ENCODE results near the gene ZNF664.
A peak's percentile ranks its signal among the peaks of the same experiment; 100 is the strongest.

The ZNF664 gene

GRCh38 chr12:123997908-123998307 is 24.9 kb downstream of the ZNF664 start:
- H3K27me3 ChIP-seq (ENCODE audit: control insufficient read depth in 5 of 5, insufficient read depth in 4 of 5, low read length in 5 of 5), result no peaks in the 10 kb centered on the region
- no peak overlapping the region for H3K4me3 ChIP-seq (ENCODE audit: low read depth in 1 of 5, low read length in 5 of 5)
- peak overlapping the region; percentile 68 for H3K27ac ChIP-seq (ENCODE audit: low read depth, low read length)
- no peaks in the 10 kb centered on the region for H3K9me3 ChIP-seq (ENCODE audit: control insufficient read depth in 5 of 5, low read length in 5 of 5)
- no peak overlapping the region for H3K9ac ChIP-seq (ENCODE audit: low read length in 5 of 5)
- H3K4me1 ChIP-seq (ENCODE audit: control insufficient read depth in 5 of 5, insufficient read depth in 5 of 5, low read length in 5 of 5), result peaks cover 3 to 44% (median 21%) of the 10 kb centered on the region in 5 donors
- peaks cover 11 to 43% (median 24%) of the 10 kb centered on the region in 5 donors for H3K36me3 ChIP-seq (ENCODE audit: control insufficient read depth in 5 of 5, insufficient read depth in 5 of 5, low read length in 5 of 5)

GRCh38 chr12:123998344-123998990 is 25.5 kb downstream of the ZNF664 start:
- H3K36me3 ChIP-seq (ENCODE audit: control insufficient read depth in 5 of 5, insufficient read depth in 5 of 5, low read length in 5 of 5), result peaks cover 8 to 40% (median 23%) of the 10 kb centered on the region in 5 donors
- H3K27ac ChIP-seq (ENCODE audit: low read depth, low read length), result peak overlapping the region; percentile 68
- H3K27me3 ChIP-seq (ENCODE audit: control insufficient read depth in 5 of 5, insufficient read depth in 4 of 5, low read length in 5 of 5), result no peaks in the 10 kb centered on the region
- H3K9me3 ChIP-seq (ENCODE audit: control insufficient read depth in 5 of 5, low read length in 5 of 5), result no peaks in the 10 kb centered on the region
- no peak overlapping the region for H3K9ac ChIP-seq (ENCODE audit: low read length in 5 of 5)
- H3K4me1 ChIP-seq (ENCODE audit: control insufficient read depth in 5 of 5, insufficient read depth in 5 of 5, low read length in 5 of 5), result peaks cover 3 to 44% (median 21%) of the 10 kb centered on the region in 5 donors
- no peak overlapping the region for H3K4me3 ChIP-seq (ENCODE audit: low read depth in 1 of 5, low read length in 5 of 5)

GRCh38 chr12:123998991-123999359 is 26.0 kb downstream of the ZNF664 start:
- peaks cover 3 to 48% (median 26%) of the 10 kb centered on the region in 5 donors for H3K4me1 ChIP-seq (ENCODE audit: control insufficient read depth in 5 of 5, insufficient read depth in 5 of 5, low read length in 5 of 5)

GRCh38 chr12:124000111-124000510 is 27.1 kb downstream of the ZNF664 start:
- H3K36me3 ChIP-seq (ENCODE audit: control insufficient read depth in 5 of 5, insufficient read depth in 5 of 5, low read length in 5 of 5), result peaks cover 8 to 48% (median 26%) of the 10 kb centered on the region in 5 donors
- peaks cover 3 to 49% (median 32%) of the 10 kb centered on the region in 5 donors for H3K4me1 ChIP-seq (ENCODE audit: control insufficient read depth in 5 of 5, insufficient read depth in 5 of 5, low read length in 5 of 5)
- H3K9ac ChIP-seq (ENCODE audit: low read length in 5 of 5), result no peak overlapping the region
- H3K4me3 ChIP-seq (ENCODE audit: low read depth in 1 of 5, low read length in 5 of 5), result no peak overlapping the region
- no peaks in the 10 kb centered on the region for H3K9me3 ChIP-seq (ENCODE audit: control insufficient read depth in 5 of 5, low read length in 5 of 5)
- no peak overlapping the region for H3K27ac ChIP-seq (ENCODE audit: low read depth, low read length)
- H3K27me3 ChIP-seq (ENCODE audit: control insufficient read depth in 5 of 5, insufficient read depth in 4 of 5, low read length in 5 of 5), result no peaks in the 10 kb centered on the region

More at GRCh38 chr12:123998991-123999359, 26.0 kb downstream of the ZNF664 start:
- Histone ChIP-seq H3K9ac (ENCODE audit: low read length in 5 of 5) (no peak overlapping the region), H3K27ac (ENCODE audit: low read depth, low read length) (peak overlapping the region; percentile 21), H3K36me3 (ENCODE audit: control insufficient read depth in 5 of 5, insufficient read depth in 5 of 5, low read length in 5 of 5) (peaks cover 8 to 41% (median 26%) of the 10 kb centered on the region in 5 donors), H3K27me3 (ENCODE audit: control insufficient read depth in 5 of 5, insufficient read depth in 4 of 5, low read length in 5 of 5) (no peaks in the 10 kb centered on the region), H3K9me3 (ENCODE audit: control insufficient read depth in 5 of 5, low read length in 5 of 5) (no peaks in the 10 kb centered on the region), H3K4me3 (ENCODE audit: low read depth in 1 of 5, low read length in 5 of 5) (no peak overlapping the region)

GRCh38 chr12:124001343-124001742 is 28.3 kb downstream of the ZNF664 start:
- H3K4me1 ChIP-seq (ENCODE audit: control insufficient read depth in 5 of 5, insufficient read depth in 5 of 5, low read length in 5 of 5), result peaks cover 0 to 38% (median 23%) of the 10 kb centered on the region in 5 donors
- no peaks in the 10 kb centered on the region for H3K9me3 ChIP-seq (ENCODE audit: control insufficient read depth in 5 of 5, low read length in 5 of 5)
- no peak overlapping the region for H3K27ac ChIP-seq (ENCODE audit: low read depth, low read length)
- peaks cover 8 to 54% (median 33%) of the 10 kb centered on the region in 5 donors for H3K36me3 ChIP-seq (ENCODE audit: control insufficient read depth in 5 of 5, insufficient read depth in 5 of 5, low read length in 5 of 5)
- no peak overlapping the region for H3K4me3 ChIP-seq (ENCODE audit: low read depth in 1 of 5, low read length in 5 of 5)
- no peaks in the 10 kb centered on the region for H3K27me3 ChIP-seq (ENCODE audit: control insufficient read depth in 5 of 5, insufficient read depth in 4 of 5, low read length in 5 of 5)
- no peak overlapping the region for H3K9ac ChIP-seq (ENCODE audit: low read length in 5 of 5)

- H3K36me3 ChIP-seq (ENCODE audit: control insufficient read depth in 5 of 5, insufficient read depth in 5 of 5, low read length in 5 of 5), result peaks cover 8 to 60% (median 35%) of the 10 kb centered on the region in 5 donors
- no peak overlapping the region for H3K9ac ChIP-seq (ENCODE audit: low read length in 5 of 5)
- H3K9me3 ChIP-seq (ENCODE audit: control insufficient read depth in 5 of 5, low read length in 5 of 5), result no peaks in the 10 kb centered on the region
- no peak overlapping the region for H3K4me3 ChIP-seq (ENCODE audit: low read depth in 1 of 5, low read length in 5 of 5)
- H3K27me3 ChIP-seq (ENCODE audit: control insufficient read depth in 5 of 5, insufficient read depth in 4 of 5, low read length in 5 of 5), result no peaks in the 10 kb centered on the region
- H3K27ac ChIP-seq (ENCODE audit: low read depth, low read length), result no peak overlapping the region
- peaks cover 0 to 30% (median 16%) of the 10 kb centered on the region in 5 donors for H3K4me1 ChIP-seq (ENCODE audit: control insufficient read depth in 5 of 5, insufficient read depth in 5 of 5, low read length in 5 of 5)
Measured at GRCh38 chr12:124002021-124002644, 29.1 kb downstream of the ZNF664 start.

GRCh38 chr12:124002654-124003053 is 29.6 kb downstream of the ZNF664 start:
- H3K4me1 ChIP-seq (ENCODE audit: control insufficient read depth in 5 of 5, insufficient read depth in 5 of 5, low read length in 5 of 5), result peaks cover 0 to 25% (median 13%) of the 10 kb centered on the region in 5 donors
- H3K36me3 ChIP-seq (ENCODE audit: control insufficient read depth in 5 of 5, insufficient read depth in 5 of 5, low read length in 5 of 5), result peaks cover 8 to 64% (median 36%) of the 10 kb centered on the region in 5 donors
- H3K27me3 ChIP-seq (ENCODE audit: control insufficient read depth in 5 of 5, insufficient read depth in 4 of 5, low read length in 5 of 5), result no peaks in the 10 kb centered on the region
- no peak overlapping the region for H3K27ac ChIP-seq (ENCODE audit: low read depth, low read length)
- no peak overlapping the region for H3K4me3 ChIP-seq (ENCODE audit: low read depth in 1 of 5, low read length in 5 of 5)
- H3K9me3 ChIP-seq (ENCODE audit: control insufficient read depth in 5 of 5, low read length in 5 of 5), result no peaks in the 10 kb centered on the region
- H3K9ac ChIP-seq (ENCODE audit: low read length in 5 of 5), result no peak overlapping the region

- Histone ChIP-seq H3K27ac (ENCODE audit: low read depth, low read length) (no peak overlapping the region), H3K9ac (ENCODE audit: low read length in 5 of 5) (no peak overlapping the region), H3K36me3 (ENCODE audit: control insufficient read depth in 5 of 5, insufficient read depth in 5 of 5, low read length in 5 of 5) (peaks cover 6 to 54% (median 30%) of the 10 kb centered on the region in 5 donors), H3K4me3 (ENCODE audit: low read depth in 1 of 5, low read length in 5 of 5) (no peak overlapping the region), H3K9me3 (ENCODE audit: control insufficient read depth in 5 of 5, low read length in 5 of 5) (no peaks in the 10 kb centered on the region), H3K4me1 (ENCODE audit: control insufficient read depth in 5 of 5, insufficient read depth in 5 of 5, low read length in 5 of 5) (peaks cover 0 to 28% (median 21%) of the 10 kb centered on the region in 5 donors), H3K27me3 (ENCODE audit: control insufficient read depth in 5 of 5, insufficient read depth in 4 of 5, low read length in 5 of 5) (no peaks in the 10 kb centered on the region)
Measured at GRCh38 chr12:124004233-124004875, 31.3 kb downstream of the ZNF664 start.

- Histone ChIP-seq H3K27me3 (ENCODE audit: control insufficient read depth in 5 of 5, insufficient read depth in 4 of 5, low read length in 5 of 5) (no peaks in the 10 kb centered on the region), H3K4me3 (ENCODE audit: low read depth in 1 of 5, low read length in 5 of 5) (no peak overlapping the region), H3K36me3 (ENCODE audit: control insufficient read depth in 5 of 5, insufficient read depth in 5 of 5, low read length in 5 of 5) (peaks cover 0 to 39% (median 28%) of the 10 kb centered on the region in 5 donors), H3K4me1 (ENCODE audit: control insufficient read depth in 5 of 5, insufficient read depth in 5 of 5, low read length in 5 of 5) (peaks cover 0 to 28% (median 21%) of the 10 kb centered on the region in 5 donors), H3K9ac (ENCODE audit: low read length in 5 of 5) (no peak overlapping the region), H3K9me3 (ENCODE audit: control insufficient read depth in 5 of 5, low read length in 5 of 5) (no peaks in the 10 kb centered on the region), H3K27ac (ENCODE audit: low read depth, low read length) (no peak overlapping the region)
Measured at GRCh38 chr12:124006085-124006845, 33.2 kb downstream of the ZNF664 start.

All from subcutaneous abdominal adipose tissue (tissue), 5 donors.